DOHH2 (cell line): Measurements from ENCODE around the gene SORBS2.

ENCODE experiments used
- H3F3A ChIP-seq: fragments of 200-600 bp; sonication (generic), shearing (Covaris generic); 2 replicates; pipeline ENCODE4 v1.6.0; 2016; ENCODE audit warnings: antibody characterized with exemption, mild to moderate bottlenecking; ENCODE audit not compliant: control insufficient read depth, insufficient read depth
- H3K27ac ChIP-seq: fragments of 200-600 bp; sonication (generic); 2 replicates; pipeline ENCODE4 v1.5.1; 2014; ENCODE audit warnings: low read depth, mild to moderate bottlenecking, low read length, moderate library complexity
- H3K27me3 ChIP-seq: fragments of 200-600 bp; sonication (generic); 2 replicates; pipeline ENCODE4 v1.6.1; 2014; ENCODE audit warnings: mild to moderate bottlenecking, low read length, mixed read lengths; ENCODE audit not compliant: control insufficient read depth
- H3K36me3 ChIP-seq: fragments of 200-600 bp; sonication (generic); 2 replicates; pipeline ENCODE4 v1.6.1; 2014; ENCODE audit warnings: mild to moderate bottlenecking, low read length, moderate library complexity, mixed read lengths; ENCODE audit not compliant: control insufficient read depth
- H3K4me1 ChIP-seq: fragments of 200-600 bp; sonication (generic); 2 replicates; pipeline ENCODE4 v1.6.1; 2014; ENCODE audit warnings: mild to moderate bottlenecking, low read length, mixed read lengths; ENCODE audit not compliant: control insufficient read depth
- H3K4me2 ChIP-seq: fragments of 200-600 bp; sonication (generic); 2 replicates; pipeline ENCODE4 v1.6.0; 2014; ENCODE audit warnings: mild to moderate bottlenecking, low read length, moderate library complexity
- H3K4me3 ChIP-seq: fragments of 200-600 bp; sonication (generic); 2 replicates; pipeline ENCODE4 v1.5.1; 2014; ENCODE audit warnings: mild to moderate bottlenecking, low read length, mixed read lengths
- H3K79me2 ChIP-seq: fragments of 200-600 bp; sonication (generic); 2 replicates; pipeline ENCODE4 v1.6.1; 2014; ENCODE audit warnings: mild to moderate bottlenecking, low read length, mixed read lengths; ENCODE audit not compliant: control insufficient read depth
- H3K9me2 ChIP-seq: fragments of 200-600 bp; sonication (generic); replicated peaks from 2 replicates; pipeline ENCODE4 v1.6.1; 2014; ENCODE audit warnings: mild to moderate bottlenecking, low read length, mixed read lengths; ENCODE audit not compliant: control insufficient read depth
- H3K9me3 ChIP-seq: fragments of 200-600 bp; sonication (generic); 2 replicates; pipeline ENCODE4 v1.6.1; 2014; ENCODE audit warnings: antibody characterized with exemption, low read length, mixed read lengths; ENCODE audit not compliant: control insufficient read depth, insufficient read depth
- H4K20me1 ChIP-seq: fragments of 200-600 bp; sonication (generic); 2 replicates; pipeline ENCODE4 v1.6.0; 2014; ENCODE audit warnings: low read depth, mild to moderate bottlenecking, antibody characterized with exemption, low read length, moderate library complexity; ENCODE audit not compliant: control insufficient read depth, insufficient read depth
- EZH2phosphoT487 ChIP-seq: fragments of 200-600 bp; sonication (generic); IDR thresholded peaks from 2 replicates; pipeline ENCODE4 v1.6.1; 2017; ENCODE audit warnings: borderline replicate concordance, mild to moderate bottlenecking, antibody characterized with exemption, low read length, moderate library complexity, mixed read lengths
- TF ChIP-seq, protein P1 (sequence below): fragments of 200-600 bp; sonication (generic); IDR thresholded peaks from one replicate; pipeline ENCODE4 v1.5.1; 2014; ENCODE audit warnings: antibody characterized with exemption, mild to moderate bottlenecking, low read depth, low read length; ENCODE audit not compliant: poor library complexity, severe bottlenecking

The SORBS2 gene

DNA sequence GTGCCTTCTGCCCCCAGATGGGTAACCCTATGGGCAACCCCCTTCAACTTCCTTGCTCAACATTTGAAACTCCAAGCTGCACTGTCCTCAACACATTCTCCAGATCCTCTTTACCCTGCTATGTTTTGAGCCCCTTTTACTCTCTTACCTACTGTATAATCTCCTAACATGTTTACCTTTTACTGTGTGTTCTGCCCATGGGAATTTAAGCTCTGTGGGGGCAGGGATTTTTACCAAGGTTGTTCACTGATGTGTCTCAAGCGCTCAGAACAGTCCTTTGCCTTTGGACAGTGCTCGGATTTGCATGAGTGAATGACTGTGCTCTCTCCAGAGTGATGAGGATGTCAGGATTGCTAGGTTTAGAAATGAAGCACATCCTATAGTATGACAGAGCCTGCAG, 53.2 kb downstream of the SORBS2 start:
- TF ChIP-seq EZH2phosphoT487: no peak
- TF ChIP-seq, protein P1, sequence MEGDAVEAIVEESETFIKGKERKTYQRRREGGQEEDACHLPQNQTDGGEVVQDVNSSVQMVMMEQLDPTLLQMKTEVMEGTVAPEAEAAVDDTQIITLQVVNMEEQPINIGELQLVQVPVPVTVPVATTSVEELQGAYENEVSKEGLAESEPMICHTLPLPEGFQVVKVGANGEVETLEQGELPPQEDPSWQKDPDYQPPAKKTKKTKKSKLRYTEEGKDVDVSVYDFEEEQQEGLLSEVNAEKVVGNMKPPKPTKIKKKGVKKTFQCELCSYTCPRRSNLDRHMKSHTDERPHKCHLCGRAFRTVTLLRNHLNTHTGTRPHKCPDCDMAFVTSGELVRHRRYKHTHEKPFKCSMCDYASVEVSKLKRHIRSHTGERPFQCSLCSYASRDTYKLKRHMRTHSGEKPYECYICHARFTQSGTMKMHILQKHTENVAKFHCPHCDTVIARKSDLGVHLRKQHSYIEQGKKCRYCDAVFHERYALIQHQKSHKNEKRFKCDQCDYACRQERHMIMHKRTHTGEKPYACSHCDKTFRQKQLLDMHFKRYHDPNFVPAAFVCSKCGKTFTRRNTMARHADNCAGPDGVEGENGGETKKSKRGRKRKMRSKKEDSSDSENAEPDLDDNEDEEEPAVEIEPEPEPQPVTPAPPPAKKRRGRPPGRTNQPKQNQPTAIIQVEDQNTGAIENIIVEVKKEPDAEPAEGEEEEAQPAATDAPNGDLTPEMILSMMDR: no peak
- Histone ChIP-seq H3K9me2 (no peaks in the 10 kb centered on the region), H3K4me1 (no peaks in the 10 kb centered on the region), H3K36me3 (no peaks in the 10 kb centered on the region), H3K4me3 (no peak overlapping the region), H3K27me3 (no peaks in the 10 kb centered on the region; the same call in 1 of the 2 replicates), H3K27ac (no peak overlapping the region), H3K79me2 (no peaks in the 10 kb centered on the region), H3F3A (no peaks in the 10 kb centered on the region), H3K4me2 (no peak overlapping the region), H4K20me1 (no peaks in the 10 kb centered on the region), H3K9me3 (no peaks in the 10 kb centered on the region)

- Histone ChIP-seq H3K4me3 (no peak overlapping the region), H3K4me2 (no peak overlapping the region), H3F3A (no peaks in the 10 kb centered on the region), H3K27me3 (no peaks in the 10 kb centered on the region; the same call in 1 of the 2 replicates), H3K9me2 (no peaks in the 10 kb centered on the region), H3K9me3 (no peaks in the 10 kb centered on the region), H4K20me1 (no peaks in the 10 kb centered on the region), H3K27ac (no peak overlapping the region), H3K36me3 (no peaks in the 10 kb centered on the region), H3K4me1 (no peaks in the 10 kb centered on the region), H3K79me2 (no peaks in the 10 kb centered on the region)
- no peak for TF ChIP-seq EZH2phosphoT487
- TF ChIP-seq, protein P1: no peak
These were observed 56.5 kb downstream of the SORBS2 start for GRCh38 chr4:185755451-185755850.

DNA sequence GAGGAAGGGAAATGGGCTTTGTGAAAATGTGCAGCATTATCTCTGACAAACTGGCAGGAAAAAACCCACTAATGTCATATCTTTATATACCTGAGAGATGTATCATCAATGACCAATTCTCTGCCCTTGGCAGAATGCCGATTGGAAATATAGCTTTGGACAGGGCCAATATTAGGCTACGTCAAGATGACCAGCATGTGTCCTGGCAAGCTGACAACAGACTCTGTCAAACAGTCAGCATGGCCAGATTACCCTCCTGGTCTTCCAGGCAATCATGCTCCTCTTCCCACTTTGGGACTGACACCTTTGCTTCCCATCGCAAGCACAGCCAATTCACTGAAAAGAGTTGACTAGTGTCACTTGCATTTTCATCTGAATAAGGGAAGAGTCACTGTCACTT, 57.0 kb downstream of the SORBS2 start:
- no peak overlapping the region for H3K27ac ChIP-seq
- H3K4me2 ChIP-seq: no peak overlapping the region
- no peaks in the 10 kb centered on the region for H3F3A ChIP-seq
- H3K27me3 ChIP-seq: no peaks in the 10 kb centered on the region; the same call in 1 of the 2 replicates
- H3K4me3 ChIP-seq: no peak overlapping the region
- no peaks in the 10 kb centered on the region for H3K79me2 ChIP-seq
- no peaks in the 10 kb centered on the region for H3K4me1 ChIP-seq
- TF ChIP-seq EZH2phosphoT487: no peak
- TF ChIP-seq, protein P1: no peak
- no peaks in the 10 kb centered on the region for H3K9me2 ChIP-seq
- H3K36me3 ChIP-seq: no peaks in the 10 kb centered on the region
- no peaks in the 10 kb centered on the region for H3K9me3 ChIP-seq
- H4K20me1 ChIP-seq: no peaks in the 10 kb centered on the region

- no peaks in the 10 kb centered on the region for H4K20me1 ChIP-seq
- no peaks in the 10 kb centered on the region for H3K9me2 ChIP-seq
- H3K27me3 ChIP-seq: no peaks in the 10 kb centered on the region; the same call in 1 of the 2 replicates
- no peak overlapping the region for H3K27ac ChIP-seq
- H3K79me2 ChIP-seq: no peaks in the 10 kb centered on the region
- H3K4me2 ChIP-seq: no peak overlapping the region
- H3F3A ChIP-seq: no peaks in the 10 kb centered on the region
- H3K4me3 ChIP-seq: no peak overlapping the region
- TF ChIP-seq EZH2phosphoT487: no peak
- TF ChIP-seq, protein P1: no peak
- H3K36me3 ChIP-seq: no peaks in the 10 kb centered on the region
- no peaks in the 10 kb centered on the region for H3K4me1 ChIP-seq
- no peaks in the 10 kb centered on the region for H3K9me3 ChIP-seq
These were observed 59.1 kb downstream of the SORBS2 start for GRCh38 chr4:185752872-185753271.
